Neural cell (in vitro differentiated cells): ENCODE measurements around the gene CEACAM21. TPM values are rescaled to one million over a fixed set of nuclear protein-coding genes. Genes with fewer than 3 reads are reported as not detected.
A peak's percentile ranks its signal among the peaks of the same experiment; 100 is the strongest.

Source experiments
- H2AFZ ChIP-seq: fragments of 200-600, 300-800 bp; sonication (generic), shearing (Covaris generic); 2 replicates; pipeline ENCODE4 v1.6.0; 2014; ENCODE audit warnings: low read depth, mild to moderate bottlenecking, antibody characterized with exemption, low read length, moderate library complexity
- H3F3A ChIP-seq: fragments of 200-600 bp; shearing (Covaris generic); 2 replicates; pipeline ENCODE4 v1.6.1; 2016; ENCODE audit warnings: mild to moderate bottlenecking, moderate library complexity, mixed read lengths, antibody characterized with exemption, low read length; ENCODE audit not compliant: insufficient read depth, poor library complexity, severe bottlenecking
- H3K27ac ChIP-seq: fragments of 200-600, 300-800 bp; sonication (generic), shearing (Covaris generic); 2 replicates; pipeline ENCODE4 v1.5.1; 2014; ENCODE audit warnings: mild to moderate bottlenecking, low read length, moderate library complexity
- H3K27me3 ChIP-seq: fragments of 300-800, 200-600 bp; sonication (generic), shearing (Covaris generic); 2 replicates; pipeline ENCODE4 v1.6.0; 2014; ENCODE audit warnings: mild to moderate bottlenecking, low read depth, low read length, moderate library complexity; ENCODE audit not compliant: insufficient read depth
- H3K36me3 ChIP-seq: fragments of 300-800, 200-600 bp; sonication (generic), shearing (Covaris generic); 2 replicates; pipeline ENCODE4 v1.5.1; 2014; ENCODE audit warnings: mild to moderate bottlenecking, antibody characterized with exemption, low read length, moderate library complexity; ENCODE audit not compliant: insufficient read depth
- H3K4me2 ChIP-seq: fragments of 300-800, 200-600 bp; sonication (generic), shearing (Covaris generic); 2 replicates; pipeline ENCODE4 v1.6.0; 2014; ENCODE audit warnings: mild to moderate bottlenecking, low read length
- H3K4me3 ChIP-seq: fragments of 300-800, 200-600 bp; sonication (generic), shearing (Covaris generic); 2 replicates; pipeline ENCODE4 v1.5.1; 2014; ENCODE audit warnings: mild to moderate bottlenecking, low read length, moderate library complexity
- H3K79me2 ChIP-seq: fragments of 200-600 bp; shearing (Covaris generic); replicated peaks from 2 replicates; pipeline ENCODE4 v1.6.0; 2014; ENCODE audit warnings: mild to moderate bottlenecking, low read length, moderate library complexity; ENCODE audit not compliant: insufficient read depth
- H3K9ac ChIP-seq: fragments of 300-800, 200-600 bp; sonication (generic), shearing (Covaris generic); 2 replicates; pipeline ENCODE4 v1.6.1; 2016; ENCODE audit warnings: mild to moderate bottlenecking, low read length, mixed read lengths
- H3K9me2 ChIP-seq: fragments of 200-600 bp; shearing (Covaris generic); 2 replicates; pipeline ENCODE4 v1.6.1; 2016; ENCODE audit warnings: mild to moderate bottlenecking, low read length, mixed read lengths; ENCODE audit not compliant: insufficient read depth
- H3K9me3 ChIP-seq: fragments of 200-600, 300-800 bp; sonication (generic), shearing (Covaris generic); 2 replicates; pipeline ENCODE4 v1.6.1; 2016; ENCODE audit warnings: mild to moderate bottlenecking, mixed run types, low read length, moderate library complexity, mixed read lengths
- H4K20me1 ChIP-seq: fragments of 200-600 bp; shearing (Covaris generic); 2 replicates; pipeline ENCODE4 v1.6.1; 2016; ENCODE audit warnings: mild to moderate bottlenecking, mixed run types; ENCODE audit not compliant: insufficient read depth
- EP300 ChIP-seq: fragments of 450-650 bp; conservative IDR thresholded peaks from 2 replicates; pipeline ENCODE4 v1.6.1; 2014; ENCODE audit warnings: antibody characterized with exemption, mild to moderate bottlenecking, moderate library complexity; ENCODE audit not compliant: poor library complexity, severe bottlenecking
- EZH2 ChIP-seq: fragments of 200-600, 300-800 bp; shearing (Covaris generic), sonication (generic); IDR thresholded peaks from 2 replicates; pipeline ENCODE4 v1.6.1; 2014; ENCODE audit warnings: antibody characterized with exemption, low read length, borderline replicate concordance, mild to moderate bottlenecking; ENCODE audit not compliant: insufficient read depth, poor library complexity, severe bottlenecking
- MXI1 ChIP-seq: fragments of 450-650 bp; conservative IDR thresholded peaks from 2 replicates; pipeline ENCODE4 v1.6.1; 2014; ENCODE audit warnings: antibody characterized with exemption, mild to moderate bottlenecking; ENCODE audit not compliant: poor library complexity, severe bottlenecking
- POLR2AphosphoS5 ChIP-seq: IDR thresholded peaks from 2 replicates; pipeline ENCODE4 v1.6.1; 2012
- RAD21 ChIP-seq: fragments of 450-650 bp; conservative IDR thresholded peaks from 2 replicates; pipeline ENCODE4 v1.6.1; 2014; ENCODE audit warnings: antibody characterized with exemption, mild to moderate bottlenecking, moderate library complexity
- SMC3 ChIP-seq: fragments of 450-650 bp; conservative IDR thresholded peaks from 2 replicates; pipeline ENCODE4 v1.6.1; 2014; ENCODE audit warnings: antibody characterized with exemption, mild to moderate bottlenecking, moderate library complexity; ENCODE audit not compliant: poor library complexity
- TAF1 ChIP-seq: IDR thresholded peaks from 2 replicates; pipeline ENCODE4 v1.6.1; 2012; ENCODE audit warnings: low read depth
- polyA plus RNA-seq: library from polyadenylated mRNA; depleted of rRNA; stranded (reverse); fragments of >200 nt; gene quantifications from 2 replicates; pipeline ENCODE4 v1.2.3, GENCODE V29; 2014
- TF ChIP-seq, protein P1 (sequence below): fragments of 450-650 bp; IDR thresholded peaks from 2 replicates; pipeline ENCODE4 v1.5.1; 2014; ENCODE audit warnings: antibody characterized with exemption, mild to moderate bottlenecking, moderate library complexity; ENCODE audit not compliant: poor library complexity, severe bottlenecking
- TF ChIP-seq, protein P2 (sequence below): IDR thresholded peaks from 2 replicates; pipeline ENCODE4 v1.6.1; 2012; ENCODE audit warnings: borderline replicate concordance

Gene CEACAM21
- polyA plus RNA-seq, 1 donor from 2014 or later, result 2.9 TPM

DNA sequence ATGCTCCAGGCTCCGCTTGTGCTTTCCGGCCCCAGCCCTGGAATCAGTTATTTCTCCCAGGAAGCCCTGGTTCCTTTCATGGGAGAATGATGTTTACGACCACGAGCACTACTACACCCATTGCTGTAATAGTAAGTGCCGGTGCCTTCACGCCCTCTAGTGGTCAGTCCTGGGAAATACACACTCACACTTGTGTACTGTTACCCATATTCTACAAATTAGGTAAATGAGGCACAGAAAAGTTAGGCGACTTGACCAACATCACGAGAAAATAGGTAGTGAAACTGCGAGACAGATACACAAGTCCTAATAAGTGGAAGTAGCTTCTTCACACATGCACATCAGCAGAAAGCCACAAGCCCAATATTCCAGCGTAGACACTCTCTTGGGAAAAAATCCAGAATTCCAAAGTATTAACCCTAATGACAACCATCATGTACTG lies 21.7 kb downstream of the CEACAM21 start:
- Histone ChIP-seq H3K4me3 (no peak overlapping the region), H3K9me3 (no peaks in the 10 kb centered on the region), H3K27ac (no peak overlapping the region), H4K20me1 (no peaks in the 10 kb centered on the region), H3F3A (no peaks in the 10 kb centered on the region), H3K9ac (no peak overlapping the region), H2AFZ (no peak overlapping the region), H3K9me2 (no peaks in the 10 kb centered on the region), H3K27me3 (no peaks in the 10 kb centered on the region), H3K36me3 (no peaks in the 10 kb centered on the region), H3K79me2 (no peaks in the 10 kb centered on the region), H3K4me2 (no peak overlapping the region)
- TF ChIP-seq EZH2 (no peak), MXI1 (no peak), EP300 (no peak), TAF1 (no peak), SMC3 (peak; percentile 57), RAD21 (peak; percentile 63)
- TF ChIP-seq, protein P1, sequence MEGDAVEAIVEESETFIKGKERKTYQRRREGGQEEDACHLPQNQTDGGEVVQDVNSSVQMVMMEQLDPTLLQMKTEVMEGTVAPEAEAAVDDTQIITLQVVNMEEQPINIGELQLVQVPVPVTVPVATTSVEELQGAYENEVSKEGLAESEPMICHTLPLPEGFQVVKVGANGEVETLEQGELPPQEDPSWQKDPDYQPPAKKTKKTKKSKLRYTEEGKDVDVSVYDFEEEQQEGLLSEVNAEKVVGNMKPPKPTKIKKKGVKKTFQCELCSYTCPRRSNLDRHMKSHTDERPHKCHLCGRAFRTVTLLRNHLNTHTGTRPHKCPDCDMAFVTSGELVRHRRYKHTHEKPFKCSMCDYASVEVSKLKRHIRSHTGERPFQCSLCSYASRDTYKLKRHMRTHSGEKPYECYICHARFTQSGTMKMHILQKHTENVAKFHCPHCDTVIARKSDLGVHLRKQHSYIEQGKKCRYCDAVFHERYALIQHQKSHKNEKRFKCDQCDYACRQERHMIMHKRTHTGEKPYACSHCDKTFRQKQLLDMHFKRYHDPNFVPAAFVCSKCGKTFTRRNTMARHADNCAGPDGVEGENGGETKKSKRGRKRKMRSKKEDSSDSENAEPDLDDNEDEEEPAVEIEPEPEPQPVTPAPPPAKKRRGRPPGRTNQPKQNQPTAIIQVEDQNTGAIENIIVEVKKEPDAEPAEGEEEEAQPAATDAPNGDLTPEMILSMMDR, result peak; percentile 78

DNA sequence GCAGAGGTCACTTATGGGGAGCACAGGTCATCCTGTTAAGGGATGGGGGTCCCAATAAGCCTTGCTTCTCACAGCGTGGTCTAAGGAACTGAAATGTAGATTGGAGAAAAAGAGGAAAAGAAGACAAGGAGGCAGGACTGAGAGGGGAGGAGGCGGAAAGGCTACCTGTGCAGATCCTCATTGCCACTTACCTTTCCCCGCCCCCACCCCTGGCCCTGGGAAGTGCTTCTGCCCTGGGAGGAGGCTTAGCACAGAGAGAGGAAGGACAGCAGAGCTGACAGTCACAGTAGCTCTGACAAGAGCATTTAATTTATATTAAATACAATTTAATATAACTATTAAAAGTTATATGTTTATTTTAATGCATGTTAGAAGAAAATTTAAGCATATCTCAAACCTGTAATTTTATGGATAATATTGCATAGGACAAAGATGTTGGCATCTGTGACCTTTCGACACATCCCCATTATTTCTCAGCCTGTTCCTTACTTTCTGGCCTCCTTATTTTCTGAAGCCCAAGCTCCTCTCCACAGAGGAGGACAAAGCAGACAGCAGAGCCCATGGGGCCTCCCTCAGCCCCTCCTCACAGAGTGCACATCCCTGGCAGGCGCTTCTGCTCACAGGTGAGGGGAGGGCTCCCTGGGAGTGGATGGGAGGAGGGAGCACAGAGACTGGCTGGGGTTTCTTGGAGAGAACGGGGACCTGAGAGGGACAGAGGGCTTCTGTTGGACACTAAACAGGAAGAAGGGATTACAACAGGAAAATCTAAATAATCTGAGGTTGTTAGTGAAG lies 23.4 kb downstream of the CEACAM21 start:
- no peaks in the 10 kb centered on the region for H3F3A ChIP-seq
- H3K36me3 ChIP-seq, result no peaks in the 10 kb centered on the region
- TF ChIP-seq MXI1 (no peak), TAF1 (no peak), EP300 (no peak), RAD21 (no peak), POLR2AphosphoS5 (no peak), EZH2 (no peak), SMC3 (no peak)
- TF ChIP-seq, protein P2, sequence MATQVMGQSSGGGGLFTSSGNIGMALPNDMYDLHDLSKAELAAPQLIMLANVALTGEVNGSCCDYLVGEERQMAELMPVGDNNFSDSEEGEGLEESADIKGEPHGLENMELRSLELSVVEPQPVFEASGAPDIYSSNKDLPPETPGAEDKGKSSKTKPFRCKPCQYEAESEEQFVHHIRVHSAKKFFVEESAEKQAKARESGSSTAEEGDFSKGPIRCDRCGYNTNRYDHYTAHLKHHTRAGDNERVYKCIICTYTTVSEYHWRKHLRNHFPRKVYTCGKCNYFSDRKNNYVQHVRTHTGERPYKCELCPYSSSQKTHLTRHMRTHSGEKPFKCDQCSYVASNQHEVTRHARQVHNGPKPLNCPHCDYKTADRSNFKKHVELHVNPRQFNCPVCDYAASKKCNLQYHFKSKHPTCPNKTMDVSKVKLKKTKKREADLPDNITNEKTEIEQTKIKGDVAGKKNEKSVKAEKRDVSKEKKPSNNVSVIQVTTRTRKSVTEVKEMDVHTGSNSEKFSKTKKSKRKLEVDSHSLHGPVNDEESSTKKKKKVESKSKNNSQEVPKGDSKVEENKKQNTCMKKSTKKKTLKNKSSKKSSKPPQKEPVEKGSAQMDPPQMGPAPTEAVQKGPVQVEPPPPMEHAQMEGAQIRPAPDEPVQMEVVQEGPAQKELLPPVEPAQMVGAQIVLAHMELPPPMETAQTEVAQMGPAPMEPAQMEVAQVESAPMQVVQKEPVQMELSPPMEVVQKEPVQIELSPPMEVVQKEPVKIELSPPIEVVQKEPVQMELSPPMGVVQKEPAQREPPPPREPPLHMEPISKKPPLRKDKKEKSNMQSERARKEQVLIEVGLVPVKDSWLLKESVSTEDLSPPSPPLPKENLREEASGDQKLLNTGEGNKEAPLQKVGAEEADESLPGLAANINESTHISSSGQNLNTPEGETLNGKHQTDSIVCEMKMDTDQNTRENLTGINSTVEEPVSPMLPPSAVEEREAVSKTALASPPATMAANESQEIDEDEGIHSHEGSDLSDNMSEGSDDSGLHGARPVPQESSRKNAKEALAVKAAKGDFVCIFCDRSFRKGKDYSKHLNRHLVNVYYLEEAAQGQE, result no peak
- TF ChIP-seq, protein P1, result no peak
- no peaks in the 10 kb centered on the region for H3K79me2 ChIP-seq
- no peak overlapping the region for H2AFZ ChIP-seq
- no peak overlapping the region for H3K4me2 ChIP-seq
- H3K9me2 ChIP-seq, result no peaks in the 10 kb centered on the region
- H3K9me3 ChIP-seq, result no peaks in the 10 kb centered on the region
- no peak overlapping the region for H3K9ac ChIP-seq
- no peak overlapping the region for H3K27ac ChIP-seq
- H4K20me1 ChIP-seq, result no peaks in the 10 kb centered on the region
- no peak overlapping the region for H3K4me3 ChIP-seq
- no peaks in the 10 kb centered on the region for H3K27me3 ChIP-seq
